Adrenal gland (tissue), 12 donors: ENCODE data around the gene CCDC85C. TPM values are rescaled to one million over a fixed set of nuclear protein-coding genes. Genes with fewer than 3 reads are reported as not detected.

Source experiments
- DNase-seq, 7 donors: peaks; one replicate each; pipeline ENCODE4 v3.0.0-alpha.2; 2019 to 2020
- H3K27ac ChIP-seq, 5 donors: fragments of 200-600 bp; sonication (generic) in 4 of 5; 1 replicate in 3 of 5; 2 replicates in 2 of 5; pipeline versions ENCODE4 v1.5.1 to v1.8.0; 2016 to 2020; ENCODE audit warnings: mild to moderate bottlenecking in 1 of 5
- H3K27me3 ChIP-seq: fragments of 200-600 bp; 2 replicates; pipeline ENCODE4 v1.8.0; 2021
- H3K36me3 ChIP-seq, 2 donors: fragments of 200-600 bp; replicated peaks in 1 of 2; 1 replicate in 1 of 2; 2 replicates in 1 of 2; pipeline versions ENCODE4 v1.5.1 to v1.8.0; 2018 to 2022
- H3K4me1 ChIP-seq, 2 donors: fragments of 200-600 bp; replicated peaks in 1 of 2; 1 replicate in 1 of 2; 2 replicates in 1 of 2; pipeline versions ENCODE4 v1.5.1 to v1.8.0; 2018 to 2021
- H3K4me3 ChIP-seq, 4 donors: fragments of 200-600 bp; sonication (generic) in 3 of 4; one replicate each; pipeline ENCODE4 v1.5.1; 2016 to 2018
- H3K9me3 ChIP-seq, 3 donors: fragments of 200-600 bp; sonication (generic) in 1 of 3; replicated peaks in 1 of 3; 1 replicate in 2 of 3; 2 replicates in 1 of 3; pipeline versions ENCODE4 v1.5.1 to v1.8.0; 2016 to 2021
- POLR2A ChIP-seq, 2 donors: fragments of 450-650 bp; IDR thresholded peaks; one replicate each; pipeline ENCODE4 v1.6.1; 2017; ENCODE audit warnings: antibody characterized with exemption in 2 of 2, mild to moderate bottlenecking in 2 of 2, moderate library complexity in 1 of 2
- WGBS, 4 donors: extraction: QIAGEN DNeasy Blood & Tissue Kit in 2 of 4; methylation state at CpG; one replicate each; pipeline versions ENCODE4 v1.1.5 to v1.1.7; 2013 to 2017; 5-methylcytosine and 5-hydroxymethylcytosine counted together
- intact Hi-C, 2 donors: fragments of 100-400 bp; cut with DNase I; formaldehyde crosslinking; loops; one replicate each; pipeline versions ENCODE4 v1.14.1 to v1.15.0; 2022 to 2023
- polyA plus RNA-seq, 3 donors: library from polyadenylated mRNA; stranded (reverse); fragments of 200-250 nt in 2 of 3; fragments of 350-450 nt in 1 of 3; fragmentation: Illumina TruSeq in 1 of 3; extraction: RNeasy Lipid Tissue Mini Kit (QIAGEN cat#74804) in 1 of 3; gene quantifications; one replicate each; pipeline ENCODE4 v1.2.3, GENCODE V29; 2013 to 2014
- total RNA-seq, 9 donors: library from RNA; depleted of rRNA in 4 of 9; stranded (reverse); fragments of >200 nt in 4 of 9; fragments of 120-200 nt in 1 of 9; fragmentation: NEBNext Ultra II Directional in 1 of 9; extraction: Animal tissue kit (Norgen Biotek cat#: 25700) in 1 of 9; gene quantifications; one replicate each; pipeline versions ENCODE4 v1.1.0 to v1.2.4, GENCODE V29; 2013 to 2023
- TF ChIP-seq, protein P1 (sequence below), 6 experiments: fragments of 450-650 bp in 4 of 6; fragments of 200-600 bp in 2 of 6; sonication (generic) in 1 of 6; IDR thresholded peaks; 1 replicate in 5 of 6; 2 replicates in 1 of 6; pipeline versions ENCODE4 v1.5.1 to v1.8.0; 2016 to 2021; ENCODE audit warnings: antibody characterized with exemption in 6 of 6, mild to moderate bottlenecking in 2 of 6, moderate library complexity in 1 of 6
- donor health status: healthy with polysubstance abuse.
- donor health status: Bipolar disorder and iron deficiency.
- donor health status: DM: yes; HTN: yes; CAD: no.
- donor health status: DM: no; HTN: no; CAD: no.
- donor health status: DM: no; HTN: no; CAD: no.
- donor health status: DM: yes; HTN: yes; CAD: no.

The CCDC85C gene
- total and polyA plus RNA-seq, 12 donors, result 4.2 to 59.0 (median 37.9) TPM

DNA sequence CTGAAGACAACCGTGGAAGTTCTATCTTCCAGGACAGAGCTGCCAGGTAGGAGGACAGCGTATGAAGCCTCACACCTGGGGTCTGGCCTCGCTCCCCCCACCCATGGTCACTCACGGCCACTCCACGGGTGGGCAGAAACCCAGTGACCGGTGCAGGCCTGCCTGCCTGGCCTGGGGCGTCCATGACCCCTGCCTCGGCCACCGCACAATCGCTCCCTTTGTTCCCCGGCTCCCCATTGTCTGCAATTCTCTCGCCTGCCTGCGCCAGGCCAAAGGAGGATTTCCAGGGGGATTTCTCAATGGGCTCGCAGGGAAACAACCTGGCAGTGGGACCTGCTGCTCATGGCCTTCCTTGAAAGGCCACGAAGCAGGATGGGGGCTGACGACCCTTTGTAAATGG lies 22.6 kb downstream of the CCDC85C start:
- H3K4me1 ChIP-seq, result peaks cover 29 to 41% of the 10 kb centered on the region in 2 donors
- DNase-seq, result no peak
- intact Hi-C loops, result no loop called here
- H3K27ac ChIP-seq, result no peak overlapping the region
- no peaks in the 10 kb centered on the region for H3K27me3 ChIP-seq
- no peaks in the 10 kb centered on the region for H3K9me3 ChIP-seq
- WGBS, 4 donors, result 87 to 93% (median 90%) methylated on average over 15 to 16 of the region's 16 CpGs
- no peak overlapping the region for H3K4me3 ChIP-seq
- H3K36me3 ChIP-seq, result no peaks in the 10 kb centered on the region
- TF ChIP-seq POLR2A (IDR thresholded peaks at IDR 0.05), result no peak
- TF ChIP-seq, protein P1, sequence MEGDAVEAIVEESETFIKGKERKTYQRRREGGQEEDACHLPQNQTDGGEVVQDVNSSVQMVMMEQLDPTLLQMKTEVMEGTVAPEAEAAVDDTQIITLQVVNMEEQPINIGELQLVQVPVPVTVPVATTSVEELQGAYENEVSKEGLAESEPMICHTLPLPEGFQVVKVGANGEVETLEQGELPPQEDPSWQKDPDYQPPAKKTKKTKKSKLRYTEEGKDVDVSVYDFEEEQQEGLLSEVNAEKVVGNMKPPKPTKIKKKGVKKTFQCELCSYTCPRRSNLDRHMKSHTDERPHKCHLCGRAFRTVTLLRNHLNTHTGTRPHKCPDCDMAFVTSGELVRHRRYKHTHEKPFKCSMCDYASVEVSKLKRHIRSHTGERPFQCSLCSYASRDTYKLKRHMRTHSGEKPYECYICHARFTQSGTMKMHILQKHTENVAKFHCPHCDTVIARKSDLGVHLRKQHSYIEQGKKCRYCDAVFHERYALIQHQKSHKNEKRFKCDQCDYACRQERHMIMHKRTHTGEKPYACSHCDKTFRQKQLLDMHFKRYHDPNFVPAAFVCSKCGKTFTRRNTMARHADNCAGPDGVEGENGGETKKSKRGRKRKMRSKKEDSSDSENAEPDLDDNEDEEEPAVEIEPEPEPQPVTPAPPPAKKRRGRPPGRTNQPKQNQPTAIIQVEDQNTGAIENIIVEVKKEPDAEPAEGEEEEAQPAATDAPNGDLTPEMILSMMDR (IDR thresholded peaks at IDR 0.05), result no peak

DNA sequence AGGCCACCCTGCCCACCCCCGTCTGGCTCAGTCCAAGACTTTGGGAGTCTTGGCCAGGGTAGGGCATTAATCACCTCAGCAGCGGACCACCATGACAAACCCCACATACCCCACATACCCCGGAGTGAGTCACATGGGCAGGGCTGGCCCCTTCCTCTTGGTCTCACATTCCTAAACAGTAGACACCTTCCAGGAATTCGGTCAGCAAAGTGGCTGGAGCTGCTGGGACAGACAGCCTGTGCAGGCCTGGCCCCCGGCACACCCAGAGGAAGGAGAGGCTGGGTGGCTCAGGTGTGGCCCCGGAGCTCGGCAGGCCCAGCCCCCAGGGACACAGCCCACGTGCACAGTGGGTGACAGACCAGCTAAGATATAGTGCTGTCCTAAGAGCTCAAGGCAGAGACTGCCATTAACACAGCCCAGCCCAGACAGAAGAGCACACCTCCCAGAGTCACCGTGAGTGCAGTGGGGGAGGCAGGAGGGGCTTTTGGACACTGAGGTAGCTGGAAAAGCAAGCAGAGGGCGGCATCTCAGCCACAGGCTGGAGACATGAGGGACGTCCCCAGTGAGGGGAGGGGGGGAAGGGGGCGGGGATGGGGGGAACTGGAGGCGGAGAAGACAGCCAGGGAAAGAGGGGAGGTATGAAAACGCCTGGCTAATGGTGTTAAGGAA lies 24.0 kb downstream of the CCDC85C start:
- DNase-seq, result peak in 1 of 7 donors; percentile 65
- Histone ChIP-seq H3K4me1 (peaks cover 36 to 47% of the 10 kb centered on the region in 2 donors), H3K9me3 (no peaks in the 10 kb centered on the region), H3K36me3 (no peaks in the 10 kb centered on the region), H3K27ac (peak overlapping the region in 2 of 5 donors; percentile 48 to 67), H3K27me3 (no peaks in the 10 kb centered on the region), H3K4me3 (no peak overlapping the region)
- TF ChIP-seq, protein P1 (IDR thresholded peaks at IDR 0.05), result no peak
- peak in 1 of 2 donors; percentile 35 for TF ChIP-seq POLR2A (IDR thresholded peaks at IDR 0.05)
- intact Hi-C loops, result no loop called here
- 42 to 66% (median 56%) methylated on average over 8 to 14 of the region's 14 CpGs for WGBS, 4 donors

DNA sequence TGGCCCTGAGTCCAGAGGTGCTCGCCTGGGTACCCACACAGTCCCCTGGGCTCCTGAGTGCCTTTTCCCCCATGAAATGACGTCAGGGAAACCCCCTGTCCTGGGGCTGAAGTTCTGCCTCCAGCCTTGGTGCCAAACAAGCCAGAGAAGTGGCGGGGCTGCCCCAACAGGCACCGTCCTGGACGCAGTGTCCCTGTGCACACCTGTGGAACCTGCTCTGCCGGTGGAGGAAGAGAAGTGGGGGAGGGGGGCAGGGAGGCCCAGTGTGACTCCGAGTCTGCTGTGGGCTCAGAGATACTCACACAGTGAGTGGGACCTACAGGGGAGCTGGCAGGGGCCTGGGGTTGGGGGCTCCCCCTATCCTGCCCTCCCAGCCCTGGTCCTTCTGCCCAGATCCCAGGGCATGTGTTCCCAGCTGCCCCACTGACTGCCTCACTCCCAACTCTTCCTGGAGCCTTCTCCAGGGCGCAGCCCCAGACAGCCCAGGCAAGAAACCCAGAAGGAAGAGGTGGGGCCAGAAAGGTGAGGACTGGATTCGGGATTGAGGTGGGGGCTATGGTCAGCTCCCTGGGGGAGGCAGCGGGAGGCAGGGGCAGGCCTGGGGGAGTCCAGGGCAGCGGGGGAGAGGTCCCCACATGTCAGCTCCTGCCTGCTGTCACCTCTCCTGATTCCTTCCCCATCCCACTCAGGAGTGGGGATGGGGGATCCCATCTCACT lies 24.7 kb downstream of the CCDC85C start:
- WGBS, 4 donors, result 72 to 80% (median 75%) methylated on average over 4 to 11 of the region's 11 CpGs
- Histone ChIP-seq H3K4me3 (no peak overlapping the region), H3K4me1 (peaks cover 43 to 55% of the 10 kb centered on the region in 2 donors), H3K36me3 (no peaks in the 10 kb centered on the region), H3K27ac (peak overlapping the region in 3 of 5 donors; percentile 47 to 67 (median 48)), H3K9me3 (no peaks in the 10 kb centered on the region), H3K27me3 (no peaks in the 10 kb centered on the region)
- no peak for DNase-seq
- TF ChIP-seq, protein P1 (IDR thresholded peaks at IDR 0.05), result no peak
- TF ChIP-seq POLR2A (IDR thresholded peaks at IDR 0.05), result no peak
- intact Hi-C loops, result no loop called here

DNA sequence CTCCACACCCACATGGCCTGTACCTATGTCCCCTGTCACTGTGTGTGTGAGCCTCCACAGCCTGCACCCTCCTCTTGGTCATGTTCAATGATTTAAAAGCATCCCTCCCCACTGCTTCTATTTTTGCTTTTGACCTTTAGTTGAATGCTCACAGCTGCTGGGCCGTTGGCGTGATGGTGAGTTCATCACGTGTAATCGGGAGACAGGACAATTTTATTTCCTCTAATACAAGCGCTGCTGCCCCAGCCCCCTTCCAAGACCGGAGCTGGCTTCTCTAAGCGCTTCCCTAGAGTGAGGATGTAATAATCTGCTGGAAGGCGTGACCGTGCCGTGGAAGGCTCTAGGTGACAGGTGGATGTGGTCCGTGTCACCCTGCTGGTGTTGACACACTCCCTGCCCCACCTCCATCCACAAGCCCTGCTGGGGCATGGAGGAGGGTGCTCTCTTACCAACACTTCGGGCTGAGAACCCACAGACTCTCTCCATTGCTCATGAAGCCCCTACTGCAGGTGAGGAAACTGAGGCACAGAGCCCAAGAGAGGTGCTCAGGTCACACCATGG lies 25.4 kb downstream of the CCDC85C start:
- intact Hi-C loops, result no loop called here
- Histone ChIP-seq H3K27ac (peak overlapping the region in 3 of 5 donors; percentile 47 to 67 (median 48)), H3K4me3 (no peak overlapping the region), H3K36me3 (no peaks in the 10 kb centered on the region), H3K9me3 (no peaks in the 10 kb centered on the region), H3K4me1 (peaks cover 50 to 61% of the 10 kb centered on the region in 2 donors), H3K27me3 (no peaks in the 10 kb centered on the region)
- TF ChIP-seq, protein P1 (IDR thresholded peaks at IDR 0.05), result no peak
- peak in 1 of 2 donors; percentile 40 for TF ChIP-seq POLR2A (IDR thresholded peaks at IDR 0.05)
- peak in 5 of 7 donors; percentile 61 to 82 (median 74) for DNase-seq
- 30 to 44% (median 37%) methylated on average over 9 to 12 of the region's 12 CpGs for WGBS, 4 donors
